KMS-11 (cell line): ENCODE measurements around the gene BAZ2B.
A peak's percentile ranks its signal among the peaks of the same experiment; 100 is the strongest.

Experiments
- H2AFZ ChIP-seq: fragments of 200-600 bp; sonication (generic); 2 replicates; pipeline ENCODE4 v1.6.1; 2016; ENCODE audit warnings: antibody characterized with exemption, mixed run types, low read depth
- H3K27ac ChIP-seq: fragments of 200-600 bp; sonication (generic); 2 replicates; pipeline ENCODE4 v1.6.1; 2016; ENCODE audit warnings: mild to moderate bottlenecking, mixed run types
- H3K27me3 ChIP-seq: fragments of 200-600 bp; sonication (generic); 2 replicates; pipeline ENCODE4 v1.6.1; 2017; ENCODE audit warnings: mild to moderate bottlenecking, low read depth, mixed run types, moderate library complexity; ENCODE audit not compliant: insufficient read depth
- H3K36me3 ChIP-seq: fragments of 200-600 bp; sonication (generic); 2 replicates; pipeline ENCODE4 v1.6.1; 2017; ENCODE audit warnings: mild to moderate bottlenecking, mixed run types; ENCODE audit not compliant: insufficient read depth
- H3K4me1 ChIP-seq: fragments of 200-600 bp; sonication (generic); 2 replicates; pipeline ENCODE4 v1.6.1; 2016; ENCODE audit warnings: mild to moderate bottlenecking, low read depth, mixed run types; ENCODE audit not compliant: poor library complexity, severe bottlenecking
- H3K4me2 ChIP-seq: fragments of 200-600 bp; sonication (generic); 2 replicates; pipeline ENCODE4 v1.7.0; 2016; ENCODE audit warnings: mild to moderate bottlenecking, mixed run types
- H3K4me3 ChIP-seq: fragments of 200-600 bp; sonication (generic); IDR thresholded peaks from 2 replicates; pipeline ENCODE4 v1.6.1; 2017; ENCODE audit warnings: low read depth, low read length, mixed read lengths; ENCODE audit not compliant: insufficient read depth
- H3K79me2 ChIP-seq: fragments of 200-600 bp; sonication (generic); 2 replicates; pipeline ENCODE4 v1.6.1; 2016; ENCODE audit warnings: low read depth, mixed run types; ENCODE audit not compliant: insufficient read depth
- H3K9ac ChIP-seq: fragments of 200-600 bp; sonication (generic); 2 replicates; pipeline ENCODE4 v1.6.1; 2016; ENCODE audit warnings: mild to moderate bottlenecking, mixed run types
- H4K20me1 ChIP-seq: fragments of 200-600 bp; sonication (generic); 2 replicates; pipeline ENCODE4 v1.6.1; 2016; ENCODE audit warnings: mild to moderate bottlenecking, mixed run types; ENCODE audit not compliant: insufficient read depth
- CTCF ChIP-seq: fragments of 200-600 bp; sonication (generic); conservative IDR thresholded peaks from 2 replicates; pipeline ENCODE4 v1.6.1; 2017; ENCODE audit warnings: low read depth, mild to moderate bottlenecking, antibody characterized with exemption, low read length, moderate library complexity, mixed read lengths

BAZ2B gene

GRCh38 chr2:159616286-159616701, at the start of gene BAZ2B:
BAZ2B (minus strand) TSS chr2:159616548; CDS start chr2:159478719, 137,829 bp downstream.
- Histone ChIP-seq H2AFZ (peak within 1 kb of the TSS; percentile 96), H3K4me3 (peak within 1 kb of the TSS; percentile 77), H3K4me2 (peak within 1 kb of the TSS; percentile 97), H3K9ac (peak within 1 kb of the TSS; percentile 87), H3K4me1 (peaks cover 34% of the 10 kb centered on the region), H3K27me3 (no peaks in the 10 kb centered on the region), H3K36me3 (no peaks in the 10 kb centered on the region), H3K27ac (peak within 1 kb of the TSS; percentile 86), H3K79me2 (peaks cover 32% of the 10 kb centered on the region; the same call in 1 of the 2 replicates), H4K20me1 (no peaks in the 10 kb centered on the region)
- no peak for TF ChIP-seq CTCF

GRCh38 chr2:159661286-159661685, 44.9 kb upstream of the BAZ2B start:
- H3K36me3 ChIP-seq, result no peaks in the 10 kb centered on the region
- no peaks in the 10 kb centered on the region for H3K79me2 ChIP-seq
- no peak overlapping the region for H3K4me3 ChIP-seq
- H3K27me3 ChIP-seq, result no peaks in the 10 kb centered on the region
- no peak overlapping the region for H3K9ac ChIP-seq
- no peak overlapping the region for H3K4me2 ChIP-seq
- TF ChIP-seq CTCF, result no peak
- no peaks in the 10 kb centered on the region for H4K20me1 ChIP-seq
- no peak overlapping the region for H3K27ac ChIP-seq
- no peaks in the 10 kb centered on the region for H3K4me1 ChIP-seq
- H2AFZ ChIP-seq, result no peak overlapping the region

GRCh38 chr2:159658881-159659873, 42.8 kb upstream of the BAZ2B start:
- Histone ChIP-seq H3K36me3 (no peaks in the 10 kb centered on the region), H2AFZ (no peak overlapping the region), H3K4me3 (no peak overlapping the region), H3K27ac (no peak overlapping the region), H3K9ac (no peak overlapping the region), H3K79me2 (no peaks in the 10 kb centered on the region), H3K4me1 (no peaks in the 10 kb centered on the region), H4K20me1 (no peaks in the 10 kb centered on the region), H3K27me3 (no peaks in the 10 kb centered on the region), H3K4me2 (no peak overlapping the region)
- TF ChIP-seq CTCF, result no peak

GRCh38 chr2:159653962-159654361, 37.6 kb upstream of the BAZ2B start:
- Histone ChIP-seq H3K9ac (no peak overlapping the region), H3K36me3 (no peaks in the 10 kb centered on the region), H3K79me2 (no peaks in the 10 kb centered on the region), H3K4me2 (no peak overlapping the region), H2AFZ (no peak overlapping the region), H3K4me3 (no peak overlapping the region), H3K4me1 (no peaks in the 10 kb centered on the region), H3K27ac (no peak overlapping the region), H4K20me1 (no peaks in the 10 kb centered on the region), H3K27me3 (no peaks in the 10 kb centered on the region)
- TF ChIP-seq CTCF, result no peak
